Skeletal muscle cell (primary cell): ENCODE results near the gene ARID1B.
A peak's percentile ranks its signal among the peaks of the same experiment; 100 is the strongest.

Source experiments
- DNase-seq: peaks from one replicate; pipeline ENCODE4 v3.0.0-alpha.2; 2010; ENCODE audit warnings: low read depth
- H3K4me3 ChIP-seq: 2 replicates; pipeline ENCODE4 v1.5.1; 2011; ENCODE audit warnings: low read depth, mild to moderate bottlenecking, control low read depth, low read length, moderate library complexity

ARID1B gene

GRCh38 chr6:157047328-157047727 lies 270.1 kb downstream of the ARID1B start:
- H3K4me3 ChIP-seq = no peak overlapping the region

GRCh38 chr6:157047951-157048350 lies 270.8 kb downstream of the ARID1B start:
- no peak overlapping the region for H3K4me3 ChIP-seq
- DNase-seq = peak; percentile 74

More at GRCh38 chr6:157047328-157047727, 270.1 kb downstream of the ARID1B start:
- DNase-seq = no peak

GRCh38 chr6:157049133-157049532 lies 272.0 kb downstream of the ARID1B start:
- H3K4me3 ChIP-seq = no peak overlapping the region

GRCh38 chr6:157050537-157051265 lies 273.5 kb downstream of the ARID1B start:
- no peak for DNase-seq
- H3K4me3 ChIP-seq = no peak overlapping the region

More at GRCh38 chr6:157049133-157049532, 272.0 kb downstream of the ARID1B start:
- DNase-seq = no peak

GRCh38 chr6:157054531-157054979 lies 277.4 kb downstream of the ARID1B start:
- no peak overlapping the region for H3K4me3 ChIP-seq
- no peak for DNase-seq

- no peak for DNase-seq
- no peak overlapping the region for H3K4me3 ChIP-seq
Observed at GRCh38 chr6:157055863-157056262, 278.7 kb downstream of the ARID1B start.

GRCh38 chr6:157056275-157056674 lies 279.1 kb downstream of the ARID1B start:
- DNase-seq = no peak
- no peak overlapping the region for H3K4me3 ChIP-seq

- no peak for DNase-seq
- no peak overlapping the region for H3K4me3 ChIP-seq
Observed at GRCh38 chr6:157058574-157058973, 281.4 kb downstream of the ARID1B start.

- H3K4me3 ChIP-seq = no peak overlapping the region
- DNase-seq = no peak
Observed at GRCh38 chr6:157059781-157060180, 282.6 kb downstream of the ARID1B start.

GRCh38 chr6:157060440-157060952 lies 283.3 kb downstream of the ARID1B start:
- H3K4me3 ChIP-seq = no peak overlapping the region
- DNase-seq = no peak

- H3K4me3 ChIP-seq = no peak overlapping the region
- DNase-seq = no peak
Observed at GRCh38 chr6:157061770-157062594, 284.8 kb downstream of the ARID1B start.

GRCh38 chr6:157063176-157063905 lies 286.2 kb downstream of the ARID1B start:
- H3K4me3 ChIP-seq = no peak overlapping the region
- DNase-seq = no peak

- no peak for DNase-seq
- no peak overlapping the region for H3K4me3 ChIP-seq
Observed at GRCh38 chr6:157063923-157064322, 286.7 kb downstream of the ARID1B start.

- H3K4me3 ChIP-seq = no peak overlapping the region
- no peak for DNase-seq
Observed at GRCh38 chr6:157064502-157064901, 287.3 kb downstream of the ARID1B start.

GRCh38 chr6:157065366-157065765 lies 288.2 kb downstream of the ARID1B start:
- DNase-seq = no peak
- no peak overlapping the region for H3K4me3 ChIP-seq

GRCh38 chr6:157066781-157067491 lies 289.8 kb downstream of the ARID1B start:
- no peak overlapping the region for H3K4me3 ChIP-seq
- DNase-seq = no peak

GRCh38 chr6:157067507-157067906 lies 290.3 kb downstream of the ARID1B start:
- no peak overlapping the region for H3K4me3 ChIP-seq
- DNase-seq = no peak

GRCh38 chr6:157068691-157069324 lies 291.6 kb downstream of the ARID1B start:
- H3K4me3 ChIP-seq = no peak overlapping the region
- no peak for DNase-seq

GRCh38 chr6:157069585-157069984 lies 292.4 kb downstream of the ARID1B start:
- no peak for DNase-seq
- no peak overlapping the region for H3K4me3 ChIP-seq
